Activated T-cell treated with anti-CD3 and anti-CD28 coated beads, Interleukin-2, amount 50 U/mL, for 24 hours (primary cell): ENCODE results near the gene AANAT.
A peak's percentile ranks its signal among the peaks of the same experiment; 100 is the strongest.
"Not testable (repeated sequence)": the region's sequence is repeated elsewhere in the genome, so short reads cannot be mapped to it uniquely, and the experiment has no call there.

ENCODE experiments used
- DNase-seq: peaks from one replicate; pipeline ENCODE4 v3.0.0-alpha.2; 2020
- H3K27ac Mint-ChIP-seq: 2 replicates; pipeline ENCODE4 v1.8.0; 2020; ENCODE audit warnings: mild to moderate bottlenecking, mixed read lengths
- H3K27me3 Mint-ChIP-seq: 2 replicates; pipeline ENCODE4 v1.8.0; 2020; ENCODE audit warnings: mixed read lengths
- H3K36me3 Mint-ChIP-seq: 2 replicates; pipeline ENCODE4 v1.8.0; 2020; ENCODE audit warnings: low read depth, mixed read lengths
- H3K4me1 Mint-ChIP-seq: 2 replicates; pipeline ENCODE4 v1.8.0; 2020; ENCODE audit warnings: low read depth, mixed read lengths
- H3K4me3 Mint-ChIP-seq: 2 replicates; pipeline ENCODE4 v1.8.0; 2020; ENCODE audit warnings: mild to moderate bottlenecking, moderate library complexity, mixed read lengths
- H3K9me3 Mint-ChIP-seq: 2 replicates; pipeline ENCODE4 v1.8.0; 2020; ENCODE audit warnings: mixed read lengths

The AANAT gene

GRCh38 chr17:76497979-76498875, 30.8 kb downstream of the AANAT start:
- Mint-ChIP-seq H3K36me3 (peaks cover 11% of the 10 kb centered on the region), H3K27ac (peak overlapping the region; percentile 79), H3K4me1 (peaks cover 69% of the 10 kb centered on the region), H3K4me3 (no peak overlapping the region), H3K9me3 (no peaks in the 10 kb centered on the region), H3K27me3 (no peaks in the 10 kb centered on the region)
- no peak for DNase-seq

DNA sequence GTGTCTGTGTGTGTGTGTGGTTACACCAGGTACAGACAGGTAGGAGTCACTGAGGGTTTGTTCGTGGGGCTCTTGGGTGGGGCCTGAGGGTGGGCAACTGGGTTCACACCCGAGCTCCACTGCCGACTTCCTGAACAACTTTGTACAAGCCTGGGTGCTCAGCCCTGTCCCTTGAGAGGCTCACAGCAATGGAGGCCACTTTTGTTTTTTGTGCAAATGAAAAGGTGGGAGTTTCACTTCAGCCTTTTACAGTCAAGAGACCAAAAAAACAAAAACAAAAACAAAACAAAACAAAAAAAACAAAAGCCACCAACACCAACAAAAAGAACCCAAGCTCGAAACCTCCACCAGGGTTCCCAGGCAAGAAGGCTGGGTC, 31.5 kb downstream of the AANAT start:
- H3K4me3 Mint-ChIP-seq: peak overlapping the region; percentile 38
- H3K27ac Mint-ChIP-seq: peak overlapping the region; percentile 40
- H3K4me1 Mint-ChIP-seq: peaks cover 62% of the 10 kb centered on the region
- peaks cover 11% of the 10 kb centered on the region for H3K36me3 Mint-ChIP-seq
- H3K27me3 Mint-ChIP-seq: no peaks in the 10 kb centered on the region
- no peaks in the 10 kb centered on the region for H3K9me3 Mint-ChIP-seq
- DNase-seq: no peak

GRCh38 chr17:76499267-76499667, 31.9 kb downstream of the AANAT start:
- H3K27ac Mint-ChIP-seq: peak overlapping the region; percentile 66
- peak overlapping the region; percentile 92 for H3K4me3 Mint-ChIP-seq
- H3K9me3 Mint-ChIP-seq: no peaks in the 10 kb centered on the region
- peaks cover 60% of the 10 kb centered on the region for H3K4me1 Mint-ChIP-seq
- DNase-seq: no peak
- H3K36me3 Mint-ChIP-seq: peaks cover 11% of the 10 kb centered on the region
- H3K27me3 Mint-ChIP-seq: no peaks in the 10 kb centered on the region

DNA sequence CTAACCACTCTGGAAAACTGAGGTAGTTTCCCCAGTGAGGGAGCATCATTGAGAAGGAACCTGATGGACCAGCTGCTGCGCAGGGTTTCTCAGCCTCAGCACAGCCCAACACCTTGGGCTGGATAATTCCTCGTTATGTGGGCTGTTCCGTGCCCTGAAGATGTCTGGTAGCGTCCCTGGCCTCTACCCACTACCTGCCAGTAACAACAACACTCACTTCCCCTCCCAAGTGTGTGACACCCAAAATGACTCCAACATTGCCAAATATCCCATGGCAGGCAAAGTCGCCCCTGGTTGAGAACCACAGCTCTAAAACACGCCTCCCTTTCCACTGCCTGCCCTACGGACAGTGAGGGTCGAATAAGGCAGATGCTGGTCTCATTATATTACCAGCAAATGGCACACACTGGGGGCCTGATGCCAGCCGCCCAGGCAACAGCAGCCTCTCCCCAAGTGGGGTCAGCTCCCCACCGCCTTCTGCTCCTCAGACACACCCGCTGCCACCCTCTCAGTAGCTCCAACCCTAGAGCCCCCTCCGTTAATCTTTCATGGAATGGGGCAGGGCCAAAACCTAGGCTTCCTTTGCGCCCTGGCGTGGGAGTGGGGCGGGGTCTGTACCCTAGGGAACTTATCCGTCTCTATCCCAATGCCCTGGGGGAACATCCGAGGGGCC, 32.8 kb downstream of the AANAT start:
- peaks cover 54% of the 10 kb centered on the region for H3K4me1 Mint-ChIP-seq
- H3K4me3 Mint-ChIP-seq: peak overlapping the region; percentile 92
- no peak for DNase-seq
- H3K27me3 Mint-ChIP-seq: no peaks in the 10 kb centered on the region
- H3K9me3 Mint-ChIP-seq: no peaks in the 10 kb centered on the region
- H3K27ac Mint-ChIP-seq: peak overlapping the region; percentile 73
- peaks cover 9% of the 10 kb centered on the region for H3K36me3 Mint-ChIP-seq

GRCh38 chr17:76500747-76501017, 33.3 kb downstream of the AANAT start:
- H3K4me3 Mint-ChIP-seq: peak overlapping the region; percentile 92
- H3K27ac Mint-ChIP-seq: peak overlapping the region; percentile 69
- peaks cover 9% of the 10 kb centered on the region for H3K36me3 Mint-ChIP-seq
- peaks cover 53% of the 10 kb centered on the region for H3K4me1 Mint-ChIP-seq
- no peaks in the 10 kb centered on the region for H3K27me3 Mint-ChIP-seq
- no peak for DNase-seq
- no peaks in the 10 kb centered on the region for H3K9me3 Mint-ChIP-seq

DNA sequence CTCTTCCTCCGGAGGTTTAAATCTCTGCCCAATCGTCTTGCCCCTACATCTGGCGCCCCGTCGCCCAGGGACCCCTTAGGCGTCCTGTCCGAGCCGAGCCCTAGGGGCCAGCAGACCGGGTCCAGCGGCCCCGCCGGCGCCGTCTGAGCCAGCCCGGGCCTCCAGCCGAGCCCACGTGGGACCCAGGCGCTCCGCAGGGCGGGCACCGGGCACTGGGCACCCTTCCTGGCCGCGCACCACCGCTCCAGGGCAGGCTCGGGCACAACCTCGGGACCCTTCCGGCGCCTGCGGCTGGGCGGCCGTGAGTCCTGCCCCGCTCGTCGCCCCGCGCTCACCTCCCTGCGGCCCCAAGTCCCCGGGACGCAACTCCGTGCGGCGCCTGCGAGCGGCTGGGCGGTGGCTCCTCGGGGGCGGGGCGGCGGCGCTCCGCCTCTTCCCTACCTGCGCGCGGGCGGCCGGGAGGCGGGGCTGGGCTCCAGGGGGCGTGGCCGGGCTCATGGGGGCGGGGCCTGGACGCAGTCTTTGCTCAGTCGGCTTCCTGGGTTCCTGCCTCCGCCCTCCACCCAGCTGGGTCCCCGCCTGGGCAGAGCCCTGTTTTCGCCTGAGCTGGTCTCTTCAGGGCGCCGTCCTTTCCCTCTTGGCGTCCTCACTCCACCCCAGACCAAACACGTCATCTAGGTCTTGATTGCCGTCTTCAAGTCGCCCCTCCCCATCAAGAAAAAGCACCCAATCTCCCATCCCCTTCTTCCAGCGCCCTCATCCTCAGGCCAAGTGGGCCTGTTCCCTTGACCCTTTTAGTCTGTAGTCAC, 33.8 kb downstream of the AANAT start, which contains the start of gene RHBDF2:
TSS of gene RHBDF2 (minus strand) at position 406 of the 809 bp plus-strand sequence. CDS start 19,899 bp downstream, outside the sequence.
- H3K27ac Mint-ChIP-seq: peak within 1 kb of the TSS; percentile 93
- H3K27me3 Mint-ChIP-seq: no peaks in the 10 kb centered on the region
- H3K4me3 Mint-ChIP-seq: peak within 1 kb of the TSS; percentile 92
- H3K36me3 Mint-ChIP-seq: peaks cover 7% of the 10 kb centered on the region
- peaks cover 51% of the 10 kb centered on the region for H3K4me1 Mint-ChIP-seq
- no peaks in the 10 kb centered on the region for H3K9me3 Mint-ChIP-seq
- DNase-seq: peak; percentile 99

DNA sequence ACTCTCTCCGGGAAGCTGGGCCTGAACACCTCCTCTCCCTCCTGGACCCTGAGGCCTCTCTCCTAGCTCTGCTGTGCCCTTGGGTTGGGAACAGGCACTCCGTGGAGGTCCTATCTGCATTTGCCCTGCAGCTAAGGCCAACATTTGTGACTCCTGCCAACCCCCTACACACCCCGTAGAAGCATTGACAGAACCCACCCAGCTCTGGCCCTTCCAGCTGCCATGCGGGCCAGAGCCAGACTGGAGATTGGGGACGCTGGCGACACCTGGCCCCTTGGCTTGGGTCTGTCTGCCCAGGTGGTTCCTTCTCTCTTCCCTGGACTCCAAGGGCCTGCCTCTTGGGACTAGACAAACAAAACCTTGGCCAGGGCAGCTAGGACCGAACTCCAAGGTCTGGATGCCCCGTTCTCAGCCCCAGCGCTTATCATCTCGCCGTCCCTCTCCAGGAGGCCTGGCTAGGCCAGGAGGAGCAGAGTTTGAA, 34.5 kb downstream of the AANAT start:
- Mint-ChIP-seq H3K4me3 (peak overlapping the region; percentile 92), H3K27me3 (no peaks in the 10 kb centered on the region), H3K9me3 (no peaks in the 10 kb centered on the region), H3K4me1 (peaks cover 54% of the 10 kb centered on the region), H3K27ac (peak overlapping the region; percentile 93), H3K36me3 (peaks cover 7% of the 10 kb centered on the region)
- DNase-seq: no peak

DNA sequence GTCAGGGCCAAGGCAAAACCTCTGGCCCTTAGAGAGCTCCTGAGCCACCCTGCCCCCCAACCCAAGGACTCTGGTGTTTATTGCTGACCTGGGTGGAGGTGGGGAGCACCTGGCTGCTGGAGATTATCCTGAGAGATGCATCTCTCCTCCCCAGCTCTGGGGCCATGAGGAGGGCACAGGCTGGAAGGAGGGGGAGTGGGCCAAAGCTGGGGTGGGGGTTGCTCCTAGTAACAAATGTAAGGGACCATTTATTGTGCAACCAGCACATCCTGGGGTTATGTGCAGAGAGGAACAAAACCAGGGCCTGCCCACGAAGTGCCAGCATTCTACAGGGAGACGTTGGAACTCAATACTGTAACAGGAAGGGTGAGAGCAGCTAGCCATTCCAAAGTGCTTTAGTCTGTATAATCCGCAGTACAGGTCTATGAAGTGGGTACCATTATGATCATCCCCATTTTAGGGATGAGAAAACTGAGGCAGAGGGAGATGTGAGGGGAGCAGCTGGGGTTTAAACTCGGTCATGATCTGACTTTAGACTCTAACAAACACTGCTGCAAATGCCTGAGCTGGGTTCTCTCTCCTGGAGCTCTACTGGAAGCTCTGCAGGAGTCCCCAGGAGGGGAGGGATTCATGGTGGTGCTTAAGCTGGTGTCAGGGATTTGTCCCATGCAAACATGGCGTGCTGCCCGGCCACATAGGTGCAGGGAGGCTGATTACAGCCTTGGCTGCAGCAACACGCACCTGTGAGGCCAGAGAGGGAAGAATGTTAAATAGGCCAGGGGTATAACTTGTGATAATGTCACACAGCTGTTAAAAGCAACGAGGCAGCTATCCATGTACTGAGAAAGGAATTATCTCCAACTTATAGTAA, 35.2 kb downstream of the AANAT start:
- Mint-ChIP-seq H3K27me3 (no peaks in the 10 kb centered on the region), H3K4me3 (no peak overlapping the region), H3K27ac (peak overlapping the region; percentile 4), H3K36me3 (peaks cover 4% of the 10 kb centered on the region), H3K4me1 (peaks cover 48% of the 10 kb centered on the region), H3K9me3 (no peaks in the 10 kb centered on the region)
- DNase-seq: no peak

DNA sequence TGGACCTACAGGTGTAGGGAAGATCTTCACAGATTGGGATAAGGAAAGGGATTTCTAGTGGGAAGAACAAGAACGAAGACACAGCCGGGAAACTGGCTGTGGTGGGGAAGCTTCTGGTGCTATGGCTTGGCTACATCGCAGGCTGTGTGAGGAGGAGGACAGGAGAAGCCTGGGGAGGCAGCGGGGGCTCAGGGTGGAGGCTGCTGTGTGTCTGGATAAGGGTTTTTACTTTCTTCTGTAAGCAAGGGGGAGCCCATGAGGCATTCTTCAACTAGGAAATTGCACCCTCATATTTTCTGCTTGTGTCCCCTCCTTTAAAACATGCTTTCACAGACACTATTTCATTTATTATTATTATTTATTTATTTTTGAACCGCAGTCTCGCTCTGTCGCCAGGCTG, 36.7 kb downstream of the AANAT start:
- no peak for DNase-seq
- H3K27ac Mint-ChIP-seq: no peak overlapping the region
- H3K27me3 Mint-ChIP-seq: no peaks in the 10 kb centered on the region
- no peaks in the 10 kb centered on the region for H3K9me3 Mint-ChIP-seq
- H3K4me3 Mint-ChIP-seq: no peak overlapping the region
- peaks cover 34% of the 10 kb centered on the region for H3K4me1 Mint-ChIP-seq
- peaks cover 4% of the 10 kb centered on the region for H3K36me3 Mint-ChIP-seq

- no peak overlapping the region for H3K4me3 Mint-ChIP-seq
- peak; percentile 96 for DNase-seq
- H3K4me1 Mint-ChIP-seq: peaks cover 20% of the 10 kb centered on the region
- H3K36me3 Mint-ChIP-seq: no peaks in the 10 kb centered on the region
- no peaks in the 10 kb centered on the region for H3K9me3 Mint-ChIP-seq
- no peaks in the 10 kb centered on the region for H3K27me3 Mint-ChIP-seq
- H3K27ac Mint-ChIP-seq: peak overlapping the region; percentile 55
These were observed 39.3 kb downstream of the AANAT start for GRCh38 chr17:76506408-76507345.

DNA sequence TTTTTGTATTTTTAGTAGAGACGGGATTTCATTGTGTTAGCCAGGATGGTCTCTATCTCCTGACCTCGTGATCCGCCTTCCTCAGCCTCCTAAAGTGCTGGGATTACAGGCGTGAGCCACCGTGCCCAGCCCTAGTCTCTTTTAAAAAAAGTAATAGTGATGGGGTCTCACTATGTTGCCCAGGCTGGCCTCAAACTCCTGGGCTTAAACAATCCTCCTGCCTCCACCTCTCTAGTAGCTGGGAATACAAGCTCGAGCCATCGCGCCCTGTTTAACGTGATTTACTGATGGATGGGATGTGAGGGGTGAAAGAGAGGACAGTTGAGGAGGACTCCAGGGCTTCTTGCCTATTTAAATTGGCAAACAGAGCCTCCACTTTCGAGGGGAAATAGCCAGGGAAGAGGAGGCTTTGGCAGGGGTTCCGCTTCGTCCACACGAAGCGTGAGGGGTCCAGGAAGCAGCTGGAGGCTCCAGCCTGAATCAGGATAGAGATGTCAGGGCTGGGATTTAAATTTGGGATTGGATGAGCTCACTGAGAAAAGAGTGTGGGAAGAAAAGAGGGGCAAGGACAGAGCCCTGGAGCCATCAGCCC, 41.2 kb downstream of the AANAT start:
- not testable (repeated sequence) for DNase-seq, H3K9me3 Mint-ChIP-seq, H3K36me3 Mint-ChIP-seq, H3K27ac Mint-ChIP-seq, H3K27me3 Mint-ChIP-seq, H3K4me3 Mint-ChIP-seq
- peaks cover 24% of the 10 kb centered on the region for H3K4me1 Mint-ChIP-seq

DNA sequence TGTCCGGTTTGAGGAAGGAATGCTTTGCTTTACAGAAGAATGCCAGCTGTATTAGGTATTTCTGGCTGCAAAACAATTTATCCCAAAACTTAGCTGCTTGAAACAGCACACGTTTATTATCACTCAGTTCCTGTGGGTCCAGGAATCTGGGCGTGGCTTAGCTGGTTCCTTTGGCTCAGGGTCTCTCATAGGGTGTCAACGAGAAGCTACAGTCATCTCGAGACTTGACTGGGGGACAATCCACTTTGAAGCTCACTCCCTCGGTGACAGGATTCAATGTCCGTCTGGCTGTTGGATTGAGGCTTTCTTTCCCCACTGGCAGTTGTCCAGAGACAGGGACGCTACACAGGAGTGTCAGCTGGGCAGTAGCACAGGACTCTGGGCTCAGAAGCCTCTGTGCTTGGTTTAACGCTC, 43.4 kb downstream of the AANAT start:
- Mint-ChIP-seq H3K36me3 (no peaks in the 10 kb centered on the region), H3K4me3 (no peak overlapping the region), H3K9me3 (no peaks in the 10 kb centered on the region), H3K4me1 (peaks cover 39% of the 10 kb centered on the region), H3K27ac (no peak overlapping the region), H3K27me3 (no peaks in the 10 kb centered on the region)
- no peak for DNase-seq
